IMR-90 (cell line): ENCODE data around the gene POMT1. TPM values are rescaled to one million over a fixed set of nuclear protein-coding genes. Genes with fewer than 3 reads are reported as not detected.

Experiments
- ATAC-seq: fragments of 200-7000 bp; cut with Tn5 transposase; 2 replicates; pipeline ENCODE4 v1.9.1; 2020; ENCODE audit warnings: low read depth, mild to moderate bottlenecking, moderate library complexity
- BruUV-seq: library from RNA; stranded (reverse); fragments of 400-500 nt; replicated peaks from 2 replicates; lab custom pipeline; 2021; lab: Mats Ljungman, UMichigan
- CTCF ChIA-PET: fragments of 300-600 bp; formaldehyde crosslinking; extraction: SDS; loops from one replicate; lab custom pipeline; 2021; ENCODE audit warnings: antibody characterized with exemption; lab: Yijun Ruan, JAX
- POLR2A ChIA-PET: fragments of 300-600 bp; sonication (Branson Sonifier 250); formaldehyde crosslinking; loops from one replicate; lab custom pipeline; 2022; ENCODE audit warnings: antibody characterized with exemption; ENCODE audit not compliant: unreplicated experiment; lab: Charles Lee
- DNase-seq: peaks from one replicate; pipeline ENCODE4 v3.0.0; 2013
- H2AFZ ChIP-seq: replicated peaks from 2 replicates; pipeline ENCODE3; 2013; ENCODE audit warnings: low read length, mild to moderate bottlenecking; ENCODE audit not compliant: poor library complexity
- H2AK5ac ChIP-seq: 2 replicates; pipeline ENCODE4 v1.6.1; 2013; ENCODE audit warnings: low read depth, low read length, inconsistent platforms
- H2AK9ac ChIP-seq: replicated peaks from 2 replicates; pipeline ENCODE3; 2013; ENCODE audit warnings: mild to moderate bottlenecking, low read depth, low read length, moderate library complexity; ENCODE audit not compliant: poor library complexity
- H2BK120ac ChIP-seq: 2 replicates; pipeline ENCODE4 v1.6.1; 2013; ENCODE audit warnings: low read depth, low read length, inconsistent platforms
- H2BK15ac ChIP-seq: 3 replicates; pipeline ENCODE4 v1.6.1; 2013; ENCODE audit warnings: low read depth, low read length, inconsistent platforms
- H2BK20ac ChIP-seq: 2 replicates; pipeline ENCODE4 v1.6.1; 2013; ENCODE audit warnings: low read depth, mild to moderate bottlenecking, inconsistent platforms, low read length, moderate library complexity
- H2BK5ac ChIP-seq: 2 replicates; pipeline ENCODE4 v1.6.1; 2013; ENCODE audit warnings: mild to moderate bottlenecking, low read depth, low read length, inconsistent platforms; ENCODE audit not compliant: poor library complexity, severe bottlenecking
- H3K14ac ChIP-seq: replicated peaks from 2 replicates; pipeline ENCODE4 v1.6.1; 2013; ENCODE audit warnings: low read depth, low read length, inconsistent platforms
- H3K18ac ChIP-seq: 2 replicates; pipeline ENCODE4 v1.6.1; 2013; ENCODE audit warnings: low read depth, low read length, control low read depth
- H3K23ac ChIP-seq: 2 replicates; pipeline ENCODE4 v1.6.1; 2013; ENCODE audit warnings: low read depth, low read length, inconsistent platforms
- H3K27ac ChIP-seq: 2 replicates; pipeline ENCODE4 v1.5.1; 2013; ENCODE audit warnings: mild to moderate bottlenecking, control low read depth, low read length; ENCODE audit not compliant: insufficient read depth
- H3K27me3 ChIP-seq: 2 replicates; pipeline ENCODE4 v1.6.1; 2013; ENCODE audit warnings: low read length; ENCODE audit not compliant: control insufficient read depth, insufficient read depth
- H3K36me3 ChIP-seq: 2 replicates; pipeline ENCODE4 v1.6.1; 2013; ENCODE audit warnings: low read length, mixed read lengths; ENCODE audit not compliant: control insufficient read depth, insufficient read depth
- H3K4ac ChIP-seq: 2 replicates; pipeline ENCODE4 v1.6.1; 2013; ENCODE audit warnings: low read depth, low read length, inconsistent platforms
- H3K4me1 ChIP-seq: 2 replicates; pipeline ENCODE4 v1.6.1; 2013; ENCODE audit warnings: low read length, mixed read lengths; ENCODE audit not compliant: control insufficient read depth, insufficient read depth
- H3K4me2 ChIP-seq: 2 replicates; pipeline ENCODE4 v1.6.1; 2013; ENCODE audit warnings: low read depth, mild to moderate bottlenecking, control low read depth, low read length, moderate library complexity
- H3K4me3 ChIP-seq: 2 replicates; pipeline ENCODE4 v1.5.1; 2013; ENCODE audit warnings: low read depth, mild to moderate bottlenecking, control low read depth, low read length, moderate library complexity; ENCODE audit not compliant: insufficient read depth
- H3K56ac ChIP-seq: 2 replicates; pipeline ENCODE4 v1.6.1; 2013; ENCODE audit warnings: low read length, inconsistent platforms; ENCODE audit not compliant: insufficient read depth; ENCODE audit errors: extremely low read depth
- H3K79me1 ChIP-seq, 2 experiments: 2 replicates each; pipeline ENCODE4 v1.6.1; 2013; ENCODE audit warnings: low read length in 2 of 2, inconsistent platforms in 1 of 2, low read depth in 1 of 2
- H3K9ac ChIP-seq: 2 replicates; pipeline ENCODE4 v1.6.1; 2013; ENCODE audit warnings: low read depth, low read length, control low read depth
- H3K9me1 ChIP-seq: 2 replicates; pipeline ENCODE4 v1.6.1; 2013; ENCODE audit warnings: low read length, inconsistent platforms; ENCODE audit not compliant: insufficient read depth
- H3K9me3 ChIP-seq: 2 replicates; pipeline ENCODE4 v1.6.1; 2013; ENCODE audit warnings: low read length; ENCODE audit not compliant: control insufficient read depth, insufficient read depth
- H4K20me1 ChIP-seq: 2 replicates; pipeline ENCODE4 v1.6.1; 2013; ENCODE audit warnings: low read length, inconsistent platforms; ENCODE audit not compliant: insufficient read depth
- H4K5ac ChIP-seq: 2 replicates; pipeline ENCODE4 v1.6.1; 2013; ENCODE audit warnings: mild to moderate bottlenecking, low read depth, low read length, control low read depth
- H4K8ac ChIP-seq, 2 experiments: 2 replicates each; pipeline ENCODE4 v1.6.1; 2013; ENCODE audit warnings: low read depth in 2 of 2, low read length in 2 of 2, control low read depth in 1 of 2, inconsistent platforms in 1 of 2
- H4K91ac ChIP-seq: 2 replicates; pipeline ENCODE4 v1.6.1; 2013; ENCODE audit warnings: low read depth, low read length, inconsistent platforms; ENCODE audit not compliant: insufficient read depth
- BHLHE40 ChIP-seq: fragments of 150-350 bp; IDR thresholded peaks from 2 replicates; pipeline ENCODE4 v1.6.1; 2016; ENCODE audit warnings: mild to moderate bottlenecking, low read depth, low read length
- CHD1 ChIP-seq: IDR thresholded peaks from 2 replicates; pipeline ENCODE4 v1.6.1; 2012; ENCODE audit warnings: low read depth, low read length, improper control_type of control experiment
- FOS ChIP-seq: fragments of 150-350 bp; IDR thresholded peaks from 2 replicates; pipeline ENCODE4 v1.6.1; 2016; ENCODE audit warnings: low read depth, low read length
- MAFK ChIP-seq: IDR thresholded peaks from 2 replicates; pipeline ENCODE4 v1.6.1; 2012; ENCODE audit warnings: low read depth, low read length, improper control_type of control experiment
- MXI1 ChIP-seq: IDR thresholded peaks from 2 replicates; pipeline ENCODE4 v1.6.1; 2012; ENCODE audit warnings: low read depth, mild to moderate bottlenecking, low read length, moderate library complexity, borderline replicate concordance
- NFE2L2 ChIP-seq: fragments of 150-350 bp; IDR thresholded peaks from 2 replicates; pipeline ENCODE4 v1.6.1; 2016; ENCODE audit warnings: low read depth, mild to moderate bottlenecking, low read length
- POLR2A ChIP-seq: IDR thresholded peaks from 2 replicates; pipeline ENCODE4 v1.6.1; 2012; ENCODE audit warnings: mild to moderate bottlenecking, low read depth, low read length
- RAD21 ChIP-seq: IDR thresholded peaks from 2 replicates; pipeline ENCODE4 v1.6.1; 2012; ENCODE audit warnings: low read length, improper control_type of control experiment
- RCOR1 ChIP-seq: IDR thresholded peaks from 2 replicates; pipeline ENCODE4 v1.6.1; 2012; ENCODE audit warnings: mild to moderate bottlenecking, low read length, improper control_type of control experiment; ENCODE audit not compliant: insufficient replicate concordance
- RFX5 ChIP-seq: IDR thresholded peaks from 2 replicates; pipeline ENCODE4 v1.8.0; 2012; ENCODE audit warnings: low read depth, mild to moderate bottlenecking, low read length, moderate library complexity
- WGBS, 2 experiments: methylation state at CpG; one replicate each; pipeline versions ENCODE4 v1.1.5 to v1.1.7; 2013; ENCODE audit warnings: missing lambda C conversion rate in 2 of 2; ENCODE audit not compliant: insufficient read length in 1 of 2; ENCODE audit errors: extremely low coverage in 2 of 2; 5-methylcytosine and 5-hydroxymethylcytosine counted together
- dilution Hi-C: fragments of 300-500 bp; cut with HindIII; formaldehyde crosslinking; loops from one replicate; pipeline ENCODE4 v1.14.3; 2018; ENCODE audit warnings: low sequenced_read_pairs; ENCODE audit not compliant: unreplicated experiment
- in situ Hi-C: fragments of 300-500 bp; cut with MboI; formaldehyde crosslinking; loops from 3 replicates; pipeline ENCODE4 v1.14.3; 2019; ENCODE audit warnings: low sequenced_read_pairs, inconsistent platforms, mixed read lengths
- intact Hi-C: fragments of 100-400 bp; cut with micrococcal nuclease; formaldehyde crosslinking; loops from 2 replicates; pipeline ENCODE4 v1.10.0; 2022
- polyA plus RNA-seq, 3 experiments: library from polyadenylated mRNA; depleted of rRNA; stranded (reverse); fragments of >200 nt; gene quantifications; 2 replicates each; pipeline ENCODE4 v1.2.3, GENCODE V29; 2012; ENCODE audit warnings: low replicate concordance in 1 of 3
- total RNA-seq: library from RNA; depleted of rRNA; stranded (reverse); fragments of >200 nt; gene quantifications from 2 replicates; pipeline ENCODE4 v1.2.3, GENCODE V29; 2012
- TF ChIP-seq, protein P1 (sequence below): conservative IDR thresholded peaks from 2 replicates; pipeline ENCODE4 v1.5.1; 2012; ENCODE audit warnings: mild to moderate bottlenecking, low read depth, low read length, improper control_type of control experiment
- TF ChIP-seq, protein P2 (sequence below): fragments of 150-350 bp; IDR thresholded peaks from 2 replicates; pipeline ENCODE4 v1.6.1; 2017; ENCODE audit warnings: mild to moderate bottlenecking, antibody characterized with exemption, low read length, low read depth

The POMT1 gene
- total and polyA plus RNA-seq, 2 of the 4 experiments (the other 2 are of a cell fraction): 24.2 to 36.5 TPM

DNA sequence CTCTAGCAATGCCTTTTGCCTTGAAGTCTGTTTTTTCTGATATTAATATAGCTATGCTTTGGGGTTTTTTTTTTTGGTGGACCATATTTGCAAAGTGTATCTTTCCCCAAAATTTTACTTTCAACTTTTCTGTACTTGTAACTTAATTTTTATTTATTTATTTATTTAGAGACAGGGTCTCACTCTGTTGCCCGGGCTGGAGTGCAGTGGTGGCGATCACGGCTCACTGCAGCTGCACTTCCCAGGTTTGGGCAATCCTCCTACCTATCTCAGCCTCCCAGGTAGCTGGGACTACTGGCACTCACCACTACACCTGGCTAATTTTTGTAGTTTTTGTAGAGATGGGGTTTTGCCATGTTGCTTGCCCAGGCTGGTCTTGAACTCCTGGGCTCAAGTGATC lies 63.4 kb downstream of the POMT1 start:
- no peak overlapping the region for H2BK120ac ChIP-seq
- no peak overlapping the region for H2BK20ac ChIP-seq
- no peak overlapping the region for H3K56ac ChIP-seq
- no CpG with 5 or more reads among the region's 3 CpGs for WGBS, 2 experiments
- no TSS peak for BruUV-seq
- H3K18ac ChIP-seq: no peak overlapping the region
- H3K4ac ChIP-seq: no peak overlapping the region
- H2BK5ac ChIP-seq: no peak overlapping the region
- in situ Hi-C loops (no loop called here), dilution Hi-C loops (no loop called here), intact Hi-C loops (no loop called here)
- DNase-seq: no peak
- H4K91ac ChIP-seq: no peak overlapping the region
- H3K27ac ChIP-seq: no peak overlapping the region
- no peak overlapping the region for H2AFZ ChIP-seq
- no peaks in the 10 kb centered on the region for H3K79me1 ChIP-seq
- ChIA-PET POLR2A (no interaction called here), CTCF (interaction anchor here (0.6 kb wide), 1 partner anchor 85 kb away, joined by 3 read pairs; no protein-coding TSS in a partner anchor)
- H3K23ac ChIP-seq: no peak overlapping the region
- no peak overlapping the region for H3K4me2 ChIP-seq
- no peak overlapping the region for H3K4me3 ChIP-seq
- no peak overlapping the region for H2AK9ac ChIP-seq
- no peak for TF ChIP-seq POLR2A
- no peak for TF ChIP-seq FOS
- TF ChIP-seq, protein P1, sequence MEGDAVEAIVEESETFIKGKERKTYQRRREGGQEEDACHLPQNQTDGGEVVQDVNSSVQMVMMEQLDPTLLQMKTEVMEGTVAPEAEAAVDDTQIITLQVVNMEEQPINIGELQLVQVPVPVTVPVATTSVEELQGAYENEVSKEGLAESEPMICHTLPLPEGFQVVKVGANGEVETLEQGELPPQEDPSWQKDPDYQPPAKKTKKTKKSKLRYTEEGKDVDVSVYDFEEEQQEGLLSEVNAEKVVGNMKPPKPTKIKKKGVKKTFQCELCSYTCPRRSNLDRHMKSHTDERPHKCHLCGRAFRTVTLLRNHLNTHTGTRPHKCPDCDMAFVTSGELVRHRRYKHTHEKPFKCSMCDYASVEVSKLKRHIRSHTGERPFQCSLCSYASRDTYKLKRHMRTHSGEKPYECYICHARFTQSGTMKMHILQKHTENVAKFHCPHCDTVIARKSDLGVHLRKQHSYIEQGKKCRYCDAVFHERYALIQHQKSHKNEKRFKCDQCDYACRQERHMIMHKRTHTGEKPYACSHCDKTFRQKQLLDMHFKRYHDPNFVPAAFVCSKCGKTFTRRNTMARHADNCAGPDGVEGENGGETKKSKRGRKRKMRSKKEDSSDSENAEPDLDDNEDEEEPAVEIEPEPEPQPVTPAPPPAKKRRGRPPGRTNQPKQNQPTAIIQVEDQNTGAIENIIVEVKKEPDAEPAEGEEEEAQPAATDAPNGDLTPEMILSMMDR: no peak
- TF ChIP-seq RCOR1: no peak
- no peak for TF ChIP-seq RAD21
- no peak for TF ChIP-seq BHLHE40
- TF ChIP-seq NFE2L2: no peak
- no peak for TF ChIP-seq MAFK
- TF ChIP-seq, protein P2, sequence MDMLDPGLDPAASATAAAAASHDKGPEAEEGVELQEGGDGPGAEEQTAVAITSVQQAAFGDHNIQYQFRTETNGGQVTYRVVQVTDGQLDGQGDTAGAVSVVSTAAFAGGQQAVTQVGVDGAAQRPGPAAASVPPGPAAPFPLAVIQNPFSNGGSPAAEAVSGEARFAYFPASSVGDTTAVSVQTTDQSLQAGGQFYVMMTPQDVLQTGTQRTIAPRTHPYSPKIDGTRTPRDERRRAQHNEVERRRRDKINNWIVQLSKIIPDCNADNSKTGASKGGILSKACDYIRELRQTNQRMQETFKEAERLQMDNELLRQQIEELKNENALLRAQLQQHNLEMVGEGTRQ: no peak
- no peak for TF ChIP-seq CHD1
- no peak for TF ChIP-seq RFX5
- no peak for TF ChIP-seq MXI1
- H3K9me3 ChIP-seq: peaks cover 3% of the 10 kb centered on the region
- H3K9me1 ChIP-seq: no peaks in the 10 kb centered on the region
- H3K4me1 ChIP-seq: no peaks in the 10 kb centered on the region
- no peak overlapping the region for H4K5ac ChIP-seq
- no peaks in the 10 kb centered on the region for H4K20me1 ChIP-seq
- H3K27me3 ChIP-seq: no peaks in the 10 kb centered on the region
- no peak overlapping the region for H3K14ac ChIP-seq
- 0 out of 2 replicates have a peak, but pooled peaks cover 2% of the 10 kb centered on the region for H3K36me3 ChIP-seq
- H2BK15ac ChIP-seq: no peak overlapping the region
- H2AK5ac ChIP-seq: no peak overlapping the region
- ATAC-seq: no peak
- no peak overlapping the region for H3K9ac ChIP-seq
- no peak overlapping the region for H4K8ac ChIP-seq
